K562 (cell line): Measurements from ENCODE around the gene PSRC1. TPM values are rescaled to one million over a fixed set of nuclear protein-coding genes. Genes with fewer than 3 reads are reported as not detected.
A peak's percentile ranks its signal among the peaks of the same experiment; 100 is the strongest.

Source experiments
- ATAC-seq: fragments of 200-7000 bp; cut with Tn5 transposase; 3 replicates; pipeline ENCODE4 v1.9.1; 2020; ENCODE audit warnings: moderate library complexity
- BruUV-seq: library from RNA; stranded (reverse); fragments of 400-500 nt; replicated peaks from 2 replicates; lab custom pipeline; 2021; lab: Mats Ljungman, UMichigan
- CTCF ChIA-PET: fragments of 300-600 bp; formaldehyde crosslinking; extraction: SDS; loops from one replicate; lab custom pipeline; 2021; ENCODE audit warnings: low intra/inter-chr PET ratio; lab: Yijun Ruan, JAX
- POLR2A ChIA-PET: fragments of 300-600, 350-650 bp; sonication (Branson Sonifier 250); formaldehyde crosslinking; extraction: SDS; loops from one replicate; lab custom pipeline; 2021; ENCODE audit warnings: antibody characterized with exemption, inconsistent platforms; lab: Yijun Ruan, JAX
- DNase-seq, 4 experiments: peaks; one replicate each; pipeline versions ENCODE4 v3.0.0 to v3.0.0-alpha.2; 2011 to 2018; ENCODE audit warnings: low spot score in 3 of 4, mixed read lengths in 3 of 4; ENCODE audit errors: extremely low read depth in 1 of 4
- FAIRE-seq: peaks from 2 replicates; lab custom pipeline; 2011; peaks lifted over from hg19 to GRCh38; lab: Jason Lieb, UNC
- H2AFZ ChIP-seq: 2 replicates; pipeline ENCODE4 v1.6.0; 2011; ENCODE audit warnings: low read depth, low read length, control low read depth, inconsistent platforms
- H3K27ac ChIP-seq: fragments of 200-600 bp; 3 replicates; pipeline ENCODE4 v1.8.0; 2011; ENCODE audit warnings: low read depth, mild to moderate bottlenecking, control low read depth, inconsistent platforms, low read length, moderate library complexity, mixed read lengths; ENCODE audit errors: extremely low read depth
- H3K27me3 ChIP-seq, 2 experiments: fragments of 300-600 bp in 1 of 2; 2 replicates in 1 of 2; 3 replicates in 1 of 2; pipeline versions ENCODE4 v1.6.0 to v1.8.0; 2011; ENCODE audit warnings: inconsistent platforms in 2 of 2, low read length in 2 of 2, mild to moderate bottlenecking in 1 of 2, mixed read lengths in 1 of 2, moderate library complexity in 1 of 2; ENCODE audit not compliant: control insufficient read depth in 2 of 2, insufficient read depth in 2 of 2
- H3K36me3 ChIP-seq: fragments of 300-600 bp; 3 replicates; pipeline ENCODE4 v1.8.0; 2011; ENCODE audit warnings: mild to moderate bottlenecking, low read length, inconsistent platforms; ENCODE audit not compliant: control insufficient read depth, insufficient read depth
- H3K4me1 ChIP-seq, 2 experiments: fragments of 200-600 bp in 1 of 2; replicated peaks in 1 of 2; 2 replicates in 1 of 2; 3 replicates in 1 of 2; pipeline versions ENCODE4 v1.5.1 to v1.8.0; 2011; ENCODE audit warnings: inconsistent platforms in 2 of 2, low read length in 2 of 2, mild to moderate bottlenecking in 1 of 2, mixed read lengths in 1 of 2, moderate library complexity in 1 of 2; ENCODE audit not compliant: control insufficient read depth in 2 of 2, insufficient read depth in 2 of 2
- H3K4me2 ChIP-seq: 2 replicates; pipeline ENCODE4 v1.6.1; 2011; ENCODE audit warnings: low read length, control low read depth, inconsistent platforms, mixed read lengths; ENCODE audit not compliant: insufficient read depth
- H3K4me3 ChIP-seq: fragments of 200-600 bp; sonication (generic), shearing (Covaris generic); 2 replicates; pipeline ENCODE4 v1.5.1; 2016; ENCODE audit warnings: control low read depth, inconsistent platforms
- H3K79me2 ChIP-seq: fragments of 200-600 bp; 3 replicates; pipeline ENCODE4 v1.8.0; 2011; ENCODE audit warnings: low read length, inconsistent platforms; ENCODE audit not compliant: control insufficient read depth, insufficient read depth
- H3K9ac ChIP-seq, 2 experiments: 2 replicates each; pipeline versions ENCODE4 v1.6.0 to v1.6.1; 2011; ENCODE audit warnings: low read depth in 2 of 2, low read length in 2 of 2, control low read depth in 1 of 2, inconsistent platforms in 1 of 2, mild to moderate bottlenecking in 1 of 2, mixed read lengths in 1 of 2; ENCODE audit not compliant: insufficient read depth in 1 of 2
- H3K9me1 ChIP-seq: one replicate; pipeline ENCODE4 v1.6.0; 2011; ENCODE audit warnings: inconsistent platforms, mild to moderate bottlenecking, low read length, moderate library complexity; ENCODE audit not compliant: control insufficient read depth, insufficient read depth
- H3K9me3 ChIP-seq: replicated peaks from 2 replicates; pipeline ENCODE4 v1.5.1; 2011; ENCODE audit warnings: low read depth, low read length, inconsistent platforms; ENCODE audit not compliant: control insufficient read depth, insufficient read depth
- H4K20me1 ChIP-seq: replicated peaks from 2 replicates; pipeline ENCODE4 v1.6.1; 2011; ENCODE audit warnings: low read length, inconsistent platforms, mixed read lengths; ENCODE audit not compliant: control insufficient read depth, insufficient read depth
- ARID2 ChIP-seq: fragments of 450-650 bp; IDR thresholded peaks from 2 replicates; pipeline ENCODE4 v1.6.1; 2017; ENCODE audit warnings: antibody characterized with exemption, mild to moderate bottlenecking
- CBX8 ChIP-seq: fragments of 200-600 bp; sonication (generic); IDR thresholded peaks from 2 replicates; pipeline ENCODE4 v1.6.1; 2012; ENCODE audit warnings: borderline replicate concordance, mixed run types, low read depth, mild to moderate bottlenecking, moderate library complexity, mixed read lengths, low read length, control low read depth, inconsistent platforms; ENCODE audit not compliant: poor library complexity, severe bottlenecking; ENCODE audit errors: extremely low read depth
- CHAMP1 ChIP-seq: fragments of 450-650 bp; IDR thresholded peaks from 2 replicates; pipeline ENCODE4 v1.6.1; 2016; ENCODE audit warnings: mild to moderate bottlenecking
- DDX20 ChIP-seq: fragments of 450-650 bp; IDR thresholded peaks from 2 replicates; pipeline ENCODE4 v1.6.1; 2016; ENCODE audit warnings: missing genetic modification characterization, low read depth, mild to moderate bottlenecking, missing compliant biosample characterization, moderate library complexity
- HNRNPK ChIP-seq: fragments of 200-400 bp; formaldehyde crosslinking; IDR thresholded peaks from one replicate; pipeline ENCODE4 v1.6.1; 2018; ENCODE audit warnings: mild to moderate bottlenecking, low read depth, low read length; ENCODE audit not compliant: poor library complexity, severe bottlenecking
- MTA2 ChIP-seq: fragments of 450-650 bp; IDR thresholded peaks from 2 replicates; pipeline ENCODE4 v1.6.1; 2016; ENCODE audit warnings: low read depth
- MYBL2 ChIP-seq, 2 experiments: fragments of 450-650 bp in 1 of 2; sonication (generic) in 1 of 2; formaldehyde crosslinking in 1 of 2; IDR thresholded peaks; 2 replicates each; pipeline versions ENCODE4 v1.6.1 to v1.8.1; 2017 to 2022; ENCODE audit warnings: borderline replicate concordance in 1 of 2, inconsistent platforms in 1 of 2, low read depth in 1 of 2, mild to moderate bottlenecking in 1 of 2, missing genetic modification reagents in 1 of 2, moderate library complexity in 1 of 2
- NCOA4 ChIP-seq: fragments of 450-650 bp; IDR thresholded peaks from 2 replicates; pipeline ENCODE4 v1.6.1; 2018; ENCODE audit warnings: mild to moderate bottlenecking; ENCODE audit not compliant: partially characterized antibody
- ZNF316 ChIP-seq: fragments of 450-650 bp; IDR thresholded peaks from 2 replicates; pipeline ENCODE4 v1.6.1; 2016
- ZNF644 ChIP-seq: fragments of 200-800 bp; sonication (Bioruptor generic); IDR thresholded peaks from 2 replicates; pipeline ENCODE4 v1.6.1; 2016; ENCODE audit warnings: low read depth, missing genetic modification characterization, missing compliant biosample characterization
- WGBS: fragments of 100-300 bp; shearing (Covaris generic); methylation state at CpG from one replicate; pipeline ENCODE4 v1.1.6; 2016; ENCODE audit warnings: low coverage, mixed read lengths; ENCODE audit not compliant: insufficient coverage; ENCODE audit errors: missing lambda C conversion rate; 5-methylcytosine and 5-hydroxymethylcytosine counted together
- in situ Hi-C: fragments of 300-500 bp; cut with MboI; formaldehyde crosslinking; loops from 4 replicates; pipeline ENCODE4 v1.15.0; 2018; ENCODE audit warnings: inconsistent platforms, mixed read lengths
- intact Hi-C: fragments of 100-400 bp; cut with micrococcal nuclease; formaldehyde crosslinking; loops from 2 replicates; pipeline ENCODE4 v1.14.2; 2022
- polyA plus RNA-seq, 8 experiments: library from polyadenylated mRNA; depleted of rRNA in 4 of 8; stranded (reverse) in 5 of 8; unstranded in 3 of 8; fragments of >200 nt; fragmentation: Nextera tagmentation in 2 of 8; fragmentation: Illumina TruSeq in 1 of 8; extraction: Ambion mirVana in 2 of 8; extraction: Trizol in 1 of 8; gene quantifications; 2 replicates each; pipeline versions ENCODE4 v1.2.1 to v1.2.3, GENCODE V29; 2011 to 2014; ENCODE audit warnings: inconsistent platforms in 1 of 8, missing spikeins in 1 of 8
- total RNA-seq, 7 experiments: library from RNA; depleted of rRNA in 6 of 7; stranded (reverse); fragments of >200 nt in 6 of 7; fragmentation: Illumina TruSeq in 2 of 7; extraction: Trizol in 2 of 7; gene quantifications; 2 replicates each; pipeline versions ENCODE4 v1.2.1 to v1.2.3, GENCODE V29; 2011 to 2021; ENCODE audit warnings: low replicate concordance in 1 of 7

The PSRC1 gene
- total and polyA plus RNA-seq, 9 of the 15 experiments (the other 6 are each of a cell fraction or from before 2014, with no cell fraction given): 6.5 to 65.2 (median 39.3) TPM

DNA sequence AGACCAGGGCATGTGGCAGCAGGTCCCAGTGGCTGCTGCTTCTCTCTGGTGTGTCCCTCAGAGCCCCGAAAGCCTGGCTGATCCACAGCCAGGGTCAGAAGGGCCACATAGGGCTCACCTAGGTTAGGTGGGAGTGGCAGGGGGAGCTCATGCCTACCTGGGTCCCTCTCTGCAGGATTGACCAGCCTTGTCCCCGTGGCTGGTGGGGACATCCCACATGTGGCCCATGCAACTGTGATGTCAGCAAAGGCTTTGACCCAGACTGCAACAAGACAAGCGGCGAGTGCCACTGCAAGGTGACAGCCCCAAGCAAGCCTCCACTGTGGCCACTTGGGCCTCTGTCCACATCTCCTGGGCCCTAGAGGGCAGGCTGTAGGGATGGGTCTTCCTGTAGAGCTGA is 17.9 kb downstream of the PSRC1 start:
- no peaks in the 10 kb centered on the region for H3K79me2 ChIP-seq
- no peaks in the 10 kb centered on the region for H3K27me3 ChIP-seq
- FAIRE-seq: no peak
- ChIA-PET POLR2A (interaction anchor here (0.6 to 1.6 kb wide), 7 partner anchors 9 to 145 kb away, joined by 3 to 7 read pairs (median 3); partner anchors contain the start of genes PSRC1 and SORT1), CTCF (interaction anchor here (3.7 to 5.5 kb wide), 2 partner anchors 135 to 268 kb away, joined by 32 to 91 read pairs; partner anchors contain the start of gene SORT1)
- no peaks in the 10 kb centered on the region for H3K9me3 ChIP-seq
- peak overlapping the region in 1 of 2 experiments; percentile 66; a peak in 2 of 4 replicates for H3K9ac ChIP-seq
- BruUV-seq: no TSS peak
- no peaks in the 10 kb centered on the region for H4K20me1 ChIP-seq
- intact Hi-C loops (loop anchor here (10.0 kb wide), 1 partner anchor 150 kb away; the partner anchor contains the start of gene ELAPOR1), in situ Hi-C loops (no loop called here)
- H3K27ac ChIP-seq: no peak overlapping the region
- H2AFZ ChIP-seq: no peak overlapping the region
- no peak for DNase-seq
- TF ChIP-seq MYBL2 (IDR thresholded peaks at IDR 0.05; ENCODE audit: low read depth) (no peak), MYBL2 (CRISPR knock-in tag; IDR thresholded peaks at IDR 0.05; ENCODE audit: borderline replicate concordance) (no peak)
- H3K4me2 ChIP-seq: no peak overlapping the region
- peaks cover 0 to 32% of the 10 kb centered on the region in 2 experiments; a peak in 2 of 5 replicates for H3K4me1 ChIP-seq
- no peaks in the 10 kb centered on the region for H3K9me1 ChIP-seq
- ATAC-seq: no peak
- no peak overlapping the region for H3K4me3 ChIP-seq
- WGBS: 72% methylated on average over 4 of the region's 4 CpGs
- H3K36me3 ChIP-seq: peaks cover 54% of the 10 kb centered on the region; the same call in 2 of the 3 replicates

- Histone ChIP-seq H2AFZ (no peak overlapping the region), H3K27me3 (no peaks in the 10 kb centered on the region), H3K4me1 (peaks cover 0 to 31% of the 10 kb centered on the region in 2 experiments; a peak in 2 of 5 replicates), H3K36me3 (peaks cover 49% of the 10 kb centered on the region; the same call in 2 of the 3 replicates), H3K9me1 (no peaks in the 10 kb centered on the region), H3K79me2 (no peaks in the 10 kb centered on the region), H3K9ac (no peak overlapping the region), H3K4me3 (no peak overlapping the region), H3K9me3 (no peaks in the 10 kb centered on the region), H4K20me1 (no peaks in the 10 kb centered on the region), H3K4me2 (no peak overlapping the region), H3K27ac (no peak overlapping the region)
- ATAC-seq: no peak
- BruUV-seq: no TSS peak
- POLR2A ChIA-PET: interaction anchor here (0.6 to 1.6 kb wide), 5 partner anchors 16 to 146 kb away, joined by 3 to 7 read pairs (median 3); partner anchors contain the start of gene PSRC1
- DNase-seq: no peak
- intact Hi-C loops (loop anchor here (10.0 kb wide), 1 partner anchor 150 kb away; the partner anchor contains the start of gene ELAPOR1), in situ Hi-C loops (loop anchor here (5.0 kb wide), 2 partner anchors 138 to 268 kb away; no protein-coding TSS in a partner anchor)
- CTCF ChIA-PET: interaction anchor here (0.6 to 5.5 kb wide), 4 partner anchors 63 to 268 kb away, joined by 3 to 91 read pairs (median 30); partner anchors contain the start of gene SORT1
- FAIRE-seq: no peak
- 65% methylated on average over 9 of the region's 9 CpGs for WGBS
- TF ChIP-seq CBX8 (no peak), ZNF316 (no peak), MTA2 (no peak), NCOA4 (no peak), ARID2 (no peak), DDX20 (tag) (no peak), ZNF644 (tag) (no peak), HNRNPK (no peak), CHAMP1 (no peak)
Observed at GRCh38 chr1:109264379-109264755, 18.6 kb downstream of the PSRC1 start.
